Astrocyte (in vitro differentiated cells and primary cell): ENCODE data around the gene DDAH1. TPM values are rescaled to one million over a fixed set of nuclear protein-coding genes. Genes with fewer than 3 reads are reported as not detected.
A peak's percentile ranks its signal among the peaks of the same experiment; 100 is the strongest.

Source experiments
- DNase-seq: peaks from one replicate; pipeline ENCODE4 v3.0.0-alpha.2; 2010; ENCODE audit warnings: low read depth
- FAIRE-seq: peaks from 2 replicates; lab custom pipeline; 2011; peaks lifted over from hg19 to GRCh38; lab: Jason Lieb, UNC
- H2AFZ ChIP-seq: 2 replicates; pipeline ENCODE4 v1.6.0; 2012; ENCODE audit warnings: low read depth, low read length, inconsistent platforms
- H3K27ac ChIP-seq: 2 replicates; pipeline ENCODE4 v1.5.1; 2011; ENCODE audit warnings: low read depth, low read length, inconsistent platforms
- H3K27me3 ChIP-seq: 2 replicates; pipeline ENCODE4 v1.6.0; 2011; ENCODE audit warnings: low read length, inconsistent platforms; ENCODE audit not compliant: insufficient read depth
- H3K36me3 ChIP-seq: 2 replicates; pipeline ENCODE4 v1.5.1; 2011; ENCODE audit warnings: low read length, inconsistent platforms; ENCODE audit not compliant: insufficient read depth
- H3K4me1 ChIP-seq: 2 replicates; pipeline ENCODE4 v1.5.1; 2011; ENCODE audit warnings: low read length, inconsistent platforms; ENCODE audit not compliant: insufficient read depth
- H3K4me2 ChIP-seq: 2 replicates; pipeline ENCODE4 v1.6.0; 2012; ENCODE audit warnings: low read length, inconsistent platforms
- H3K4me3 ChIP-seq: 2 replicates; pipeline ENCODE4 v1.5.1; 2011; ENCODE audit warnings: low read depth, mild to moderate bottlenecking, low read length, inconsistent platforms; ENCODE audit not compliant: insufficient read depth
- H3K79me2 ChIP-seq: 2 replicates; pipeline ENCODE4 v1.6.0; 2012; ENCODE audit warnings: mild to moderate bottlenecking, low read length, inconsistent platforms; ENCODE audit not compliant: insufficient read depth
- H3K9ac ChIP-seq: 2 replicates; pipeline ENCODE4 v1.6.0; 2012; ENCODE audit warnings: mild to moderate bottlenecking, low read length, inconsistent platforms
- H3K9me3 ChIP-seq: 2 replicates; pipeline ENCODE4 v1.5.1; 2012; ENCODE audit warnings: low read depth, mild to moderate bottlenecking, low read length, inconsistent platforms; ENCODE audit not compliant: insufficient read depth
- H4K20me1 ChIP-seq: 2 replicates; pipeline ENCODE4 v1.6.0; 2012; ENCODE audit warnings: low read length, inconsistent platforms; ENCODE audit not compliant: insufficient read depth
- H3K27ac Mint-ChIP-seq: one replicate; pipeline ENCODE4 v1.8.0; 2021; ENCODE audit warnings: mild to moderate bottlenecking, mixed read lengths; ENCODE audit not compliant: unreplicated experiment
- H3K27me3 Mint-ChIP-seq: one replicate; pipeline ENCODE4 v1.8.0; 2021; ENCODE audit warnings: low read depth, mixed read lengths; ENCODE audit not compliant: unreplicated experiment
- H3K36me3 Mint-ChIP-seq: one replicate; pipeline ENCODE4 v1.8.0; 2021; ENCODE audit warnings: low read depth, mixed read lengths; ENCODE audit not compliant: unreplicated experiment
- H3K4me1 Mint-ChIP-seq: one replicate; pipeline ENCODE4 v1.8.0; 2021; ENCODE audit warnings: low read depth, mixed read lengths; ENCODE audit not compliant: unreplicated experiment
- H3K4me3 Mint-ChIP-seq: one replicate; pipeline ENCODE4 v1.8.0; 2021; ENCODE audit warnings: mild to moderate bottlenecking, moderate library complexity, mixed read lengths; ENCODE audit not compliant: unreplicated experiment
- H3K9me3 Mint-ChIP-seq: one replicate; pipeline ENCODE4 v1.8.0; 2021; ENCODE audit warnings: mild to moderate bottlenecking, mixed read lengths; ENCODE audit not compliant: unreplicated experiment
- CTCF ChIP-seq: IDR thresholded peaks from 2 replicates; pipeline ENCODE4 v1.5.1; 2011; ENCODE audit warnings: low read depth, mild to moderate bottlenecking, inconsistent platforms, low read length, moderate library complexity; ENCODE audit not compliant: insufficient read depth
- EZH2 ChIP-seq: IDR thresholded peaks from 2 replicates; pipeline ENCODE4 v1.6.1; 2012; ENCODE audit warnings: mild to moderate bottlenecking, low read length, inconsistent platforms; ENCODE audit not compliant: insufficient read depth
- total RNA-seq: library from RNA; stranded (reverse); gene quantifications from 2 replicates; pipeline ENCODE4 v1.2.1, GENCODE V29; 2021

Gene DDAH1
- total RNA-seq, 1 donor from 2014 or later = 112 TPM

DNA sequence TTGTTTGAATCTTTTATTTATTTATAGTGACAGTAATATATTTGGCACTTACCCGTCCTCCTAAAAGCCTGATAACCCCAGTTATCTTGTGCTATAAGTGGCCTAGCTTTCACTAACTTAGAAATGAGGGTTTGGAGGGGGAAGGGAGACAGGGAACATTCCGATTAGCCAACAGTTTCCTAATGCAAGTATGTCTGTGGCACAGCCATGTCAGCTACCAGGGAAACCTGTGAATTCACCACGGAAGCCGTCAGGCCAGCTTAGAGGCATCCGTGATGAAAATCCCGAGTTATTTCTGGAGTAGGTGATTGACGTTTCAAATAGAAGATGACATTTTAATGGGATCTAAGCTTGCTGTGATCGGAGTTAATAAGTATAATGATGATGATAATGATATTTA, 149.2 kb downstream of the DDAH1 start:
- H3K79me2 ChIP-seq = no peaks in the 10 kb centered on the region
- peaks cover 58% of the 10 kb centered on the region for H3K4me1 ChIP-seq
- no peak overlapping the region for H3K9ac ChIP-seq
- Mint-ChIP-seq H3K27me3 (no peaks in the 10 kb centered on the region), H3K27ac (peak overlapping the region; percentile 63), H3K36me3 (peaks cover 7% of the 10 kb centered on the region), H3K4me1 (peaks cover 66% of the 10 kb centered on the region), H3K4me3 (no peak overlapping the region), H3K9me3 (no peaks in the 10 kb centered on the region)
- DNase-seq (no peak), FAIRE-seq (no peak)
- H4K20me1 ChIP-seq = no peaks in the 10 kb centered on the region
- no peak overlapping the region for H3K4me3 ChIP-seq
- no peak for TF ChIP-seq EZH2
- no peak for TF ChIP-seq CTCF
- H2AFZ ChIP-seq = no peak overlapping the region
- H3K36me3 ChIP-seq = peaks cover 4% of the 10 kb centered on the region
- H3K27ac ChIP-seq = peak overlapping the region; percentile 92
- H3K27me3 ChIP-seq = no peaks in the 10 kb centered on the region
- no peaks in the 10 kb centered on the region for H3K9me3 ChIP-seq
- no peak overlapping the region for H3K4me2 ChIP-seq

GRCh38 chr1:85314726-85315125, 150.2 kb downstream of the DDAH1 start:
- Histone ChIP-seq H3K9ac (peak overlapping the region; percentile 74), H3K36me3 (peaks cover 4% of the 10 kb centered on the region), H3K4me2 (peak overlapping the region; percentile 51), H3K4me1 (peaks cover 47% of the 10 kb centered on the region), H3K79me2 (no peaks in the 10 kb centered on the region), H3K4me3 (no peak overlapping the region), H4K20me1 (no peaks in the 10 kb centered on the region), H2AFZ (no peak overlapping the region), H3K27me3 (no peaks in the 10 kb centered on the region), H3K9me3 (no peaks in the 10 kb centered on the region), H3K27ac (peak overlapping the region; percentile 92)
- FAIRE-seq (no peak), DNase-seq (peak; percentile 34)
- H3K9me3 Mint-ChIP-seq = no peaks in the 10 kb centered on the region
- H3K4me1 Mint-ChIP-seq = peaks cover 57% of the 10 kb centered on the region
- H3K36me3 Mint-ChIP-seq = peaks cover 7% of the 10 kb centered on the region
- H3K27me3 Mint-ChIP-seq = no peaks in the 10 kb centered on the region
- TF ChIP-seq EZH2 (no peak), CTCF (no peak)
- H3K4me3 Mint-ChIP-seq = no peak overlapping the region
- H3K27ac Mint-ChIP-seq = peak overlapping the region; percentile 95

DNA sequence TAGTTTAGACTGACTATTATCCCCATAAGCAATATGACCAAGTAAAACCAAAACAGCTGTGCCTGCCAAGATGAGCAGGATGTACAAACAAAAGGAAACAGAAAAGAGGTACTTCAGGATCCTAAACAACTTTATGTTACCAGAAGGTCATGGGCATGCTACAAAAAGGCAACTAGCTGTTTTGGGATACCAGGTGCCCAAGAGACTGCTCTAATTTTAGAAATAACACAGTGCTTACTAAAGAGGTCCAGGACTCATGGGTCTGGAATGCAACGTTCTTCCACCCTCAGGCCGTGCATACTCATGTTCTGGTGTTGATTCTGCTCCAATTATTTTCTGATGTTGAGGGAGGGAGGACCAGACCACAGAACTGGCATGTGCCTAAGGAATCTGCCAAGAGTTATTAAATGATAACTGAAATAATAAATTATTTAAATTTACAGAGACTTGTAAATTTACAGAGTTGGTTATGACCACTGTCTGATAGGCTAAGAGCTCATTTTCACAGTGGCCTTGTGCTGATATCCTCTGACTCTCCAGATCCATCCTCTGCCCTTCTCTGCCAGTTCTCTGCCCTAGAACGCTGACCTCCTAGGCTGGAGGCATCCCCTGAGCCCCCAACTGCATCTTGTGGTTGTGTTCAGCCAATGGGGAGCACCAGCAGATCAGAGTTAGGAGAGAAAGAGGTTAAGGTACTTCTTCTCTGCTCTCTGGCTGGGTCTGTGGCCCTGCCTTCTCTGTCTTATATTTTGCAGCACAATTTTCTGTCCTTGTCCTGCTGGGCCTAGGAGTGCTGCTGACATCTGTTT, 150.9 kb downstream of the DDAH1 start:
- H3K79me2 ChIP-seq = no peaks in the 10 kb centered on the region
- peaks cover 54% of the 10 kb centered on the region for H3K4me1 Mint-ChIP-seq

More for the DNA sequence above, 150.9 kb downstream of the DDAH1 start:
- H3K4me3 ChIP-seq = peak overlapping the region; percentile 15
- TF ChIP-seq EZH2 (no peak), CTCF (no peak)
- no peak overlapping the region for H3K4me3 Mint-ChIP-seq
- DNase-seq (peak; percentile 95), FAIRE-seq (peak; percentile 71)
- H3K27ac ChIP-seq = peak overlapping the region; percentile 92
- peak overlapping the region; percentile 74 for H3K9ac ChIP-seq
- no peaks in the 10 kb centered on the region for H3K9me3 ChIP-seq
- H3K9me3 Mint-ChIP-seq = no peaks in the 10 kb centered on the region
- peak overlapping the region; percentile 51 for H3K4me2 ChIP-seq
- no peaks in the 10 kb centered on the region for H3K36me3 ChIP-seq
- H3K4me1 ChIP-seq = peaks cover 43% of the 10 kb centered on the region
- no peaks in the 10 kb centered on the region for H4K20me1 ChIP-seq
- H3K27me3 ChIP-seq = no peaks in the 10 kb centered on the region
- no peaks in the 10 kb centered on the region for H3K27me3 Mint-ChIP-seq
- H2AFZ ChIP-seq = no peak overlapping the region
- peaks cover 7% of the 10 kb centered on the region for H3K36me3 Mint-ChIP-seq
- peak overlapping the region; percentile 95 for H3K27ac Mint-ChIP-seq
